Keratinocyte (primary cell): ENCODE measurements around the gene USP48. TPM values are rescaled to one million over a fixed set of nuclear protein-coding genes. Genes with fewer than 3 reads are reported as not detected.
"Not testable (repeated sequence)": the region's sequence is repeated elsewhere in the genome, so short reads cannot be mapped to it uniquely, and the experiment has no call there.

Experiments
- DNase-seq: peaks from one replicate; pipeline ENCODE4 v3.0.0-alpha.2; 2011; ENCODE audit warnings: low read depth, missing footprints, low spot score
- FAIRE-seq: peaks from 2 replicates; lab custom pipeline; 2011; peaks lifted over from hg19 to GRCh38; lab: Jason Lieb, UNC
- H2AFZ ChIP-seq: 2 replicates; pipeline ENCODE4 v1.6.0; 2012; ENCODE audit warnings: low read length, control low read depth, inconsistent platforms; ENCODE audit not compliant: control insufficient read depth
- H3K27ac ChIP-seq: 2 replicates; pipeline ENCODE4 v1.5.1; 2011; ENCODE audit warnings: low read length; ENCODE audit not compliant: control insufficient read depth, insufficient read depth
- H3K27me3 ChIP-seq: 3 replicates; pipeline ENCODE4 v1.6.0; 2011; ENCODE audit warnings: low read length; ENCODE audit not compliant: control insufficient read depth, insufficient read depth; ENCODE audit errors: extremely low read depth
- H3K36me3 ChIP-seq, 2 experiments: 2 replicates in 1 of 2; 3 replicates in 1 of 2; pipeline ENCODE4 v1.5.1; 2011; ENCODE audit warnings: low read length in 2 of 2, mild to moderate bottlenecking in 1 of 2; ENCODE audit not compliant: control insufficient read depth in 2 of 2, insufficient read depth in 2 of 2; ENCODE audit errors: extremely low read depth in 1 of 2
- H3K4me1 ChIP-seq: 3 replicates; pipeline ENCODE4 v1.5.1; 2011; ENCODE audit warnings: low read length; ENCODE audit not compliant: control insufficient read depth, insufficient read depth; ENCODE audit errors: extremely low read depth
- H3K4me2 ChIP-seq: 3 replicates; pipeline ENCODE4 v1.6.0; 2011; ENCODE audit warnings: low read depth, low read length; ENCODE audit not compliant: control insufficient read depth, insufficient read depth; ENCODE audit errors: extremely low read depth
- H3K4me3 ChIP-seq, 3 experiments: fragments of 200-600 bp in 1 of 3; sonication (generic) in 1 of 3; 2 replicates in 2 of 3; 3 replicates in 1 of 3; pipeline ENCODE4 v1.5.1; 2011 to 2016; ENCODE audit warnings: low read length in 3 of 3, mild to moderate bottlenecking in 3 of 3, control low read depth in 2 of 3, inconsistent platforms in 1 of 3, low read depth in 1 of 3, mixed read lengths in 1 of 3, mixed run types in 1 of 3, moderate library complexity in 1 of 3; ENCODE audit not compliant: control insufficient read depth in 2 of 3, insufficient read depth in 2 of 3; ENCODE audit errors: extremely low read depth in 1 of 3
- H3K79me2 ChIP-seq: 2 replicates; pipeline ENCODE4 v1.6.0; 2012; ENCODE audit warnings: low read length; ENCODE audit not compliant: control insufficient read depth, insufficient read depth
- H3K9ac ChIP-seq: 3 replicates; pipeline ENCODE4 v1.6.0; 2011; ENCODE audit warnings: low read length; ENCODE audit not compliant: control insufficient read depth, insufficient read depth; ENCODE audit errors: extremely low read depth
- H3K9me1 ChIP-seq: 3 replicates; pipeline ENCODE4 v1.6.0; 2011; ENCODE audit warnings: low read length; ENCODE audit not compliant: control insufficient read depth, insufficient read depth; ENCODE audit errors: extremely low read depth
- H3K9me3 ChIP-seq: 2 replicates; pipeline ENCODE4 v1.5.1; 2012; ENCODE audit warnings: low read depth, low read length; ENCODE audit not compliant: control insufficient read depth
- H4K20me1 ChIP-seq: 3 replicates; pipeline ENCODE4 v1.6.0; 2011; ENCODE audit warnings: low read length; ENCODE audit not compliant: control insufficient read depth, insufficient read depth; ENCODE audit errors: extremely low read depth
- CTCF ChIP-seq, 3 experiments: IDR thresholded peaks in 1 of 3; conservative IDR thresholded peaks in 1 of 3; optimal IDR thresholded peaks in 1 of 3; 2 replicates in 2 of 3; 3 replicates in 1 of 3; pipeline versions ENCODE3 to v1.5.1; 2011; ENCODE audit warnings: low read length in 3 of 3, mild to moderate bottlenecking in 3 of 3, moderate library complexity in 2 of 3, control low read depth in 1 of 3, inconsistent platforms in 1 of 3; ENCODE audit not compliant: insufficient read depth in 2 of 3; ENCODE audit errors: extremely low read depth in 1 of 3
- EZH2 ChIP-seq: IDR thresholded peaks from one replicate; pipeline ENCODE4 v1.6.1; 2012; ENCODE audit warnings: inconsistent platforms, mild to moderate bottlenecking, low read length, moderate library complexity
- dilution Hi-C: fragments of 300-500 bp; cut with MboI; formaldehyde crosslinking; loops from one replicate; pipeline ENCODE4 v1.7.0; 2020; ENCODE audit warnings: low sequenced_read_pairs; ENCODE audit not compliant: extremely low pct_ligation_motif_present
- polyA plus RNA-seq, 5 experiments: library from polyadenylated mRNA; depleted of rRNA in 3 of 5; stranded (reverse) in 3 of 5; stranded (forward) in 1 of 5; unstranded in 1 of 5; fragments of >200 nt; gene quantifications; 1 replicate in 1 of 5; 2 replicates in 3 of 5; 3 replicates in 1 of 5; pipeline versions ENCODE4 v1.2.1 to v1.2.3, GENCODE V29; 2011 to 2012; ENCODE audit warnings: missing spikeins in 2 of 5, low read depth in 1 of 5, low replicate concordance in 1 of 5

The USP48 gene
- polyA plus RNA-seq, 1 donor (not counting 4 experiments of a cell fraction or from before 2014, with no cell fraction given): 33.0 TPM

- H3K4me2 ChIP-seq: no peak overlapping the region
- H3K9me3 ChIP-seq: no peaks in the 10 kb centered on the region
- no peaks in the 10 kb centered on the region for H3K27me3 ChIP-seq
- H3K4me1 ChIP-seq: peaks cover 4% of the 10 kb centered on the region
- DNase-seq: no peak
- TF ChIP-seq EZH2: no peak
- no peak for TF ChIP-seq CTCF (optimal IDR thresholded peaks at IDR 0.05 in 1 of 3, IDR thresholded peaks at IDR 0.05 in 1 of 3, conservative IDR thresholded peaks at IDR 0.05 in 1 of 3; ENCODE audit: extremely low read depth in 1 of 3, insufficient read depth in 2 of 3, low read length in 3 of 3)
- no peak overlapping the region for H2AFZ ChIP-seq
- H3K9ac ChIP-seq: no peak overlapping the region
- no peaks in the 10 kb centered on the region for H3K79me2 ChIP-seq
- no peak overlapping the region for H3K4me3 ChIP-seq
- H3K36me3 ChIP-seq: peaks cover 5 to 6% of the 10 kb centered on the region in 2 experiments
- dilution Hi-C loops: no loop called here
- H3K27ac ChIP-seq: no peak overlapping the region
- no peak for FAIRE-seq
- H4K20me1 ChIP-seq: no peaks in the 10 kb centered on the region
- H3K9me1 ChIP-seq: peaks cover 3% of the 10 kb centered on the region
Measured at GRCh38 chr1:21677168-21677567, 105.8 kb downstream of the USP48 start.

- no peaks in the 10 kb centered on the region for H3K79me2 ChIP-seq
- no peak for TF ChIP-seq CTCF (optimal IDR thresholded peaks at IDR 0.05 in 1 of 3, IDR thresholded peaks at IDR 0.05 in 1 of 3, conservative IDR thresholded peaks at IDR 0.05 in 1 of 3; ENCODE audit: extremely low read depth in 1 of 3, insufficient read depth in 2 of 3, low read length in 3 of 3)
- TF ChIP-seq EZH2: no peak
- dilution Hi-C loops: no loop called here
- peaks cover 15% of the 10 kb centered on the region for H3K27me3 ChIP-seq
- H3K9me1 ChIP-seq: peaks cover 3% of the 10 kb centered on the region
- no peak overlapping the region for H3K4me3 ChIP-seq
- no peak for FAIRE-seq
- H3K27ac ChIP-seq: no peak overlapping the region
- no peak overlapping the region for H3K4me2 ChIP-seq
- H3K9me3 ChIP-seq: no peaks in the 10 kb centered on the region
- H2AFZ ChIP-seq: no peak overlapping the region
- peaks cover 5% of the 10 kb centered on the region in 2 experiments for H3K36me3 ChIP-seq
- DNase-seq: no peak
- no peaks in the 10 kb centered on the region for H4K20me1 ChIP-seq
- H3K9ac ChIP-seq: no peak overlapping the region
- H3K4me1 ChIP-seq: peaks cover 4% of the 10 kb centered on the region
Measured at GRCh38 chr1:21674957-21675356, 108.0 kb downstream of the USP48 start.

DNA sequence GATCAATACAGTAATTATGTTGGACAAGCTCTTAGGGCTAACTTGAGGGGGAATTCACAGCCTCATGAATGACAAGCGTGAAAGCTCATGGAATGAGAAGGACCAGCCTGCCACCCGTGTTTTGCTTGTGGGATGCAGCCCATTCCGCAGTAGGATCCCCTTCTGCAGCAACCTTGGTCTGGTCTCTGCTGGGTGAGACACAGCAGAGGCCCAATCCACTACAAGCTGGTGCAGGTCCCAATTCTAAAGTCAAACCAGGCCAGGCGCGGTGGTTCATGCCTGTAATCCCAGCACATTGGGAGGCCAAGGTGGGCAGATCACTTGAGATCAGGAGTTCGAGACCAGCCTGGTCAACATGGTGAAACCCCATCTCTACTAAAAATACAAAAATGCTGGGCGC lies 109.1 kb downstream of the USP48 start:
- H3K36me3 ChIP-seq, DNase-seq, dilution Hi-C loops, H3K9me3 ChIP-seq, H3K9me1 ChIP-seq, H3K4me1 ChIP-seq, FAIRE-seq, H2AFZ ChIP-seq, H3K79me2 ChIP-seq, H3K27ac ChIP-seq, H4K20me1 ChIP-seq, H3K9ac ChIP-seq, H3K4me2 ChIP-seq, H3K4me3 ChIP-seq: not testable (repeated sequence)
- peaks cover 25% of the 10 kb centered on the region for H3K27me3 ChIP-seq
